HAP-1 (cell line): ENCODE results near the gene EML5.
A peak's percentile ranks its signal among the peaks of the same experiment; 100 is the strongest.

Experiments used
- DNase-seq, 2 experiments: peaks; one replicate each; pipeline ENCODE4 v3.0.0-alpha.2; 2016 to 2020; ENCODE audit warnings: low spot score in 2 of 2
- H3K27me3 ChIP-seq: fragments of 250-450 bp; sonication (Bioruptor Pico); 2 replicates; pipeline ENCODE4 v1.5.1; 2020; ENCODE audit warnings: low read depth, mild to moderate bottlenecking, moderate library complexity
- H3K36me3 ChIP-seq: fragments of 250-450 bp; sonication (Bioruptor Pico); replicated peaks from 2 replicates; pipeline ENCODE4 v1.5.1; 2020; ENCODE audit warnings: mild to moderate bottlenecking
- H3K4me1 ChIP-seq: fragments of 250-450 bp; sonication (Bioruptor Pico); 2 replicates; pipeline ENCODE4 v1.5.1; 2020; ENCODE audit warnings: mild to moderate bottlenecking
- H3K4me3 ChIP-seq: fragments of 250-450 bp; sonication (Bioruptor Pico); 2 replicates; pipeline ENCODE4 v1.5.1; 2020; ENCODE audit warnings: mild to moderate bottlenecking, moderate library complexity
- H3K9me3 ChIP-seq: fragments of 250-450 bp; sonication (Bioruptor Pico); 2 replicates; pipeline ENCODE4 v1.5.1; 2020; ENCODE audit warnings: mild to moderate bottlenecking, moderate library complexity
- in situ Hi-C: fragments of 300-500 bp; cut with MboI; formaldehyde crosslinking; loops from 3 replicates; pipeline ENCODE4 v1.14.3; 2020; ENCODE audit warnings: low sequenced_read_pairs, inconsistent platforms, mixed read lengths

The EML5 gene

GRCh38 chr14:88669346-88669745 is 123.4 kb downstream of the EML5 start:
- H3K27me3 ChIP-seq = no peaks in the 10 kb centered on the region
- no peak for DNase-seq
- no peaks in the 10 kb centered on the region for H3K36me3 ChIP-seq
- H3K4me3 ChIP-seq = no peak overlapping the region
- in situ Hi-C loops = loop anchor here (10.0 kb wide), 1 partner anchor 345 kb away; no protein-coding TSS in a partner anchor
- no peaks in the 10 kb centered on the region for H3K4me1 ChIP-seq
- no peaks in the 10 kb centered on the region for H3K9me3 ChIP-seq

GRCh38 chr14:88668448-88669116 is 124.2 kb downstream of the EML5 start:
- no peak for DNase-seq
- Histone ChIP-seq H3K36me3 (no peaks in the 10 kb centered on the region), H3K4me1 (no peaks in the 10 kb centered on the region), H3K27me3 (no peaks in the 10 kb centered on the region), H3K4me3 (no peak overlapping the region), H3K9me3 (no peaks in the 10 kb centered on the region)
- in situ Hi-C loops = loop anchor here (10.0 kb wide), 1 partner anchor 346 kb away; no protein-coding TSS in a partner anchor

GRCh38 chr14:88667555-88668273 is 125.0 kb downstream of the EML5 start:
- Histone ChIP-seq H3K4me1 (no peaks in the 10 kb centered on the region), H3K36me3 (no peaks in the 10 kb centered on the region), H3K27me3 (no peaks in the 10 kb centered on the region), H3K9me3 (no peaks in the 10 kb centered on the region), H3K4me3 (no peak overlapping the region)
- DNase-seq = peak; percentile 64 to 72
- in situ Hi-C loops = loop anchor here (10.0 kb wide), 1 partner anchor 347 kb away; no protein-coding TSS in a partner anchor

- Histone ChIP-seq H3K4me1 (no peaks in the 10 kb centered on the region), H3K9me3 (no peaks in the 10 kb centered on the region; the same call in 1 of the 2 replicates), H3K27me3 (no peaks in the 10 kb centered on the region), H3K4me3 (no peak overlapping the region), H3K36me3 (no peaks in the 10 kb centered on the region)
- no peak for DNase-seq
- in situ Hi-C loops = loop anchor here (10.0 kb wide), 1 partner anchor 355 kb away; no protein-coding TSS in a partner anchor
Measured at GRCh38 chr14:88660056-88660455, 132.7 kb downstream of the EML5 start.

- Histone ChIP-seq H3K27me3 (no peaks in the 10 kb centered on the region), H3K36me3 (no peaks in the 10 kb centered on the region), H3K4me1 (no peaks in the 10 kb centered on the region), H3K4me3 (no peak overlapping the region), H3K9me3 (no peaks in the 10 kb centered on the region)
- in situ Hi-C loops = no loop called here
- DNase-seq = no peak
Measured at GRCh38 chr14:88639221-88639620, 153.5 kb downstream of the EML5 start.

GRCh38 chr14:88632512-88632911 is 160.2 kb downstream of the EML5 start:
- Histone ChIP-seq H3K36me3 (no peaks in the 10 kb centered on the region), H3K9me3 (no peaks in the 10 kb centered on the region), H3K27me3 (no peaks in the 10 kb centered on the region), H3K4me1 (no peaks in the 10 kb centered on the region), H3K4me3 (no peak overlapping the region)
- DNase-seq = no peak
- in situ Hi-C loops = no loop called here

GRCh38 chr14:88631091-88631490 is 161.7 kb downstream of the EML5 start:
- Histone ChIP-seq H3K4me1 (no peaks in the 10 kb centered on the region), H3K36me3 (no peaks in the 10 kb centered on the region), H3K9me3 (no peaks in the 10 kb centered on the region), H3K4me3 (no peak overlapping the region), H3K27me3 (no peaks in the 10 kb centered on the region)
- in situ Hi-C loops = no loop called here
- DNase-seq = no peak

GRCh38 chr14:88630565-88630964 is 162.2 kb downstream of the EML5 start:
- in situ Hi-C loops = no loop called here
- H3K27me3 ChIP-seq = no peaks in the 10 kb centered on the region
- H3K36me3 ChIP-seq = no peaks in the 10 kb centered on the region
- no peaks in the 10 kb centered on the region for H3K9me3 ChIP-seq
- no peak for DNase-seq
- H3K4me1 ChIP-seq = no peaks in the 10 kb centered on the region
- no peak overlapping the region for H3K4me3 ChIP-seq

- no peaks in the 10 kb centered on the region for H3K4me1 ChIP-seq
- H3K36me3 ChIP-seq = no peaks in the 10 kb centered on the region
- H3K9me3 ChIP-seq = no peaks in the 10 kb centered on the region
- DNase-seq = no peak
- in situ Hi-C loops = no loop called here
- H3K4me3 ChIP-seq = no peak overlapping the region
- H3K27me3 ChIP-seq = no peaks in the 10 kb centered on the region
Measured at GRCh38 chr14:88628462-88628861, 164.3 kb downstream of the EML5 start.

- Histone ChIP-seq H3K4me1 (no peaks in the 10 kb centered on the region), H3K36me3 (no peaks in the 10 kb centered on the region), H3K4me3 (no peak overlapping the region), H3K27me3 (no peaks in the 10 kb centered on the region), H3K9me3 (no peaks in the 10 kb centered on the region)
- in situ Hi-C loops = no loop called here
- DNase-seq = no peak
Measured at GRCh38 chr14:88628033-88628432, 164.7 kb downstream of the EML5 start.

GRCh38 chr14:88625671-88626070 is 167.1 kb downstream of the EML5 start:
- H3K36me3 ChIP-seq = no peaks in the 10 kb centered on the region
- no peaks in the 10 kb centered on the region for H3K27me3 ChIP-seq
- no peaks in the 10 kb centered on the region for H3K9me3 ChIP-seq
- H3K4me1 ChIP-seq = no peaks in the 10 kb centered on the region
- H3K4me3 ChIP-seq = no peak overlapping the region
- DNase-seq = no peak
- in situ Hi-C loops = no loop called here

GRCh38 chr14:88621100-88621499 is 171.7 kb downstream of the EML5 start:
- no peak overlapping the region for H3K4me3 ChIP-seq
- no peak for DNase-seq
- H3K36me3 ChIP-seq = peaks cover 3% of the 10 kb centered on the region; the same call in 1 of the 2 replicates
- peaks cover 3% of the 10 kb centered on the region; the same call in 1 of the 2 replicates for H3K4me1 ChIP-seq
- no peaks in the 10 kb centered on the region for H3K27me3 ChIP-seq
- in situ Hi-C loops = no loop called here
- no peaks in the 10 kb centered on the region for H3K9me3 ChIP-seq

GRCh38 chr14:88618476-88618875 is 174.3 kb downstream of the EML5 start:
- H3K4me3 ChIP-seq = no peak overlapping the region
- peaks cover 3% of the 10 kb centered on the region; the same call in 1 of the 2 replicates for H3K4me1 ChIP-seq
- no peaks in the 10 kb centered on the region for H3K27me3 ChIP-seq
- peaks cover 16% of the 10 kb centered on the region for H3K36me3 ChIP-seq
- in situ Hi-C loops = no loop called here
- no peaks in the 10 kb centered on the region for H3K9me3 ChIP-seq
- DNase-seq = no peak

GRCh38 chr14:88617479-88617878 is 175.3 kb downstream of the EML5 start:
- Histone ChIP-seq H3K27me3 (no peaks in the 10 kb centered on the region), H3K9me3 (no peaks in the 10 kb centered on the region), H3K36me3 (peaks cover 25% of the 10 kb centered on the region), H3K4me3 (no peak overlapping the region), H3K4me1 (peaks cover 3% of the 10 kb centered on the region; the same call in 1 of the 2 replicates)
- in situ Hi-C loops = no loop called here
- no peak for DNase-seq
